Muscle layer of colon (tissue), 2 donors: ENCODE results near the gene GJA1.

Experiments
- H3K27ac ChIP-seq: one replicate; pipeline ENCODE4 v1.7.0; 2013; ENCODE audit warnings: low read depth, mild to moderate bottlenecking, low read length, moderate library complexity
- H3K27me3 ChIP-seq, 2 donors: one replicate each; pipeline ENCODE4 v1.7.0; 2013; ENCODE audit warnings: low read length in 2 of 2, mild to moderate bottlenecking in 2 of 2; ENCODE audit not compliant: insufficient read depth in 2 of 2, control insufficient read depth in 1 of 2
- H3K36me3 ChIP-seq: one replicate; pipeline ENCODE4 v1.7.0; 2013; ENCODE audit warnings: mild to moderate bottlenecking, low read length; ENCODE audit not compliant: insufficient read depth
- H3K4me1 ChIP-seq: one replicate; pipeline ENCODE4 v1.7.0; 2013; ENCODE audit warnings: mild to moderate bottlenecking, low read length; ENCODE audit not compliant: insufficient read depth
- H3K4me3 ChIP-seq, 2 donors: one replicate each; pipeline ENCODE4 v1.7.0; 2013; ENCODE audit warnings: low read length in 2 of 2, low read depth in 1 of 2, mild to moderate bottlenecking in 1 of 2, moderate library complexity in 1 of 2
- H3K9ac ChIP-seq: one replicate; pipeline ENCODE4 v1.7.0; 2013; ENCODE audit warnings: low read length
- H3K9me3 ChIP-seq: one replicate; pipeline ENCODE4 v1.7.0; 2013; ENCODE audit warnings: mild to moderate bottlenecking, low read length
- donor health status: abdominal sarcoma.
- donor health status: Adenocarcinoma of cecum.

The GJA1 gene

GRCh38 chr6:121498481-121499276 is 63.2 kb downstream of the GJA1 start:
- Histone ChIP-seq H3K9me3 (no peaks in the 10 kb centered on the region), H3K36me3 (no peaks in the 10 kb centered on the region), H3K4me1 (peaks cover under 1% of the 10 kb centered on the region), H3K27me3 (no peaks in the 10 kb centered on the region), H3K9ac (no peak overlapping the region), H3K27ac (no peak overlapping the region), H3K4me3 (no peak overlapping the region)
